Stromal cell of bone marrow (primary cell): ENCODE data around the gene MSL1.

Experiments used
- DNase-seq: peaks from one replicate; pipeline ENCODE4 v3.0.0-alpha.2; 2012; ENCODE audit warnings: low read depth

The MSL1 gene

GRCh38 chr17:40091691-40092397 is 29.9 kb upstream of the MSL1 start:
- DNase-seq, result no peak

GRCh38 chr17:40092581-40092980 is 29.2 kb upstream of the MSL1 start:
- DNase-seq, result no peak

GRCh38 chr17:40093005-40093579 is 28.7 kb upstream of the MSL1 start:
- DNase-seq, result no peak

GRCh38 chr17:40093580-40094201 is 28.1 kb upstream of the MSL1 start:
- DNase-seq, result no peak

- DNase-seq, result no peak
Observed at GRCh38 chr17:40094874-40095273, 26.9 kb upstream of the MSL1 start.

- no peak for DNase-seq
Observed at GRCh38 chr17:40095351-40095943, 26.3 kb upstream of the MSL1 start.

GRCh38 chr17:40095944-40096791 is 25.6 kb upstream of the MSL1 start:
- DNase-seq, result no peak

- no peak for DNase-seq
Observed at GRCh38 chr17:40097087-40097486, 24.7 kb upstream of the MSL1 start.

- DNase-seq, result peak; percentile 70
Observed at GRCh38 chr17:40097931-40098845, 23.6 kb upstream of the MSL1 start.

GRCh38 chr17:40098846-40099618 is 22.7 kb upstream of the MSL1 start:
- peak; percentile 99 for DNase-seq

GRCh38 chr17:40099619-40100418 is 22.0 kb upstream of the MSL1 start:
- no peak for DNase-seq

GRCh38 chr17:40100419-40100668 is 21.4 kb upstream of the MSL1 start, which contains the start of gene NR1D1:
TSS of gene NR1D1 (minus strand) at chr17:40100589. CDS start at chr17:40100094, 495 bp downstream.
- no peak for DNase-seq

GRCh38 chr17:40100669-40101366 is 21.0 kb upstream of the MSL1 start:
- peak; percentile 98 for DNase-seq

GRCh38 chr17:40101367-40102210 is 20.2 kb upstream of the MSL1 start:
- no peak for DNase-seq

- no peak for DNase-seq
Observed at GRCh38 chr17:40103071-40103661, 18.6 kb upstream of the MSL1 start.

- DNase-seq, result no peak
Observed at GRCh38 chr17:40103688-40104087, 18.1 kb upstream of the MSL1 start.

GRCh38 chr17:40104594-40105486 is 16.9 kb upstream of the MSL1 start:
- DNase-seq, result no peak
